Type B pancreatic cell (in vitro differentiated cells): ENCODE results near the gene RCE1. TPM values are rescaled to one million over a fixed set of nuclear protein-coding genes. Genes with fewer than 3 reads are reported as not detected.

Source experiments
- DNase-seq: peaks from one replicate; pipeline ENCODE4 v3.0.0; 2021; ENCODE audit warnings: mixed read lengths; ENCODE audit not compliant: unreplicated experiment; ENCODE audit errors: extremely low spot score
- H3K27ac Mint-ChIP-seq: 2 replicates; pipeline ENCODE4 v1.8.0; 2021; ENCODE audit warnings: mild to moderate bottlenecking, mixed read lengths
- H3K27me3 Mint-ChIP-seq: 2 replicates; pipeline ENCODE4 v1.8.0; 2021; ENCODE audit warnings: mixed read lengths
- H3K36me3 Mint-ChIP-seq: 2 replicates; pipeline ENCODE4 v1.8.0; 2021; ENCODE audit warnings: mixed read lengths
- H3K4me1 Mint-ChIP-seq: one replicate; pipeline ENCODE4 v1.8.0; 2021; ENCODE audit warnings: mixed read lengths; ENCODE audit not compliant: unreplicated experiment
- H3K4me3 Mint-ChIP-seq: 2 replicates; pipeline ENCODE4 v1.8.0; 2021; ENCODE audit warnings: mild to moderate bottlenecking, mixed read lengths
- H3K9me3 Mint-ChIP-seq: 2 replicates; pipeline ENCODE4 v1.8.0; 2021; ENCODE audit warnings: mixed read lengths
- CTCF ChIP-seq: fragments of 200-600 bp; sonication (generic); conservative IDR thresholded peaks from 2 replicates; pipeline ENCODE4 v1.5.0; 2021; ENCODE audit warnings: antibody characterized with exemption, mild to moderate bottlenecking
- total RNA-seq: library from RNA; stranded (reverse); gene quantifications from 2 replicates; pipeline ENCODE4 v1.2.1, GENCODE V29; 2021; ENCODE audit warnings: low replicate concordance

Gene RCE1
- total RNA-seq, 1 donor from 2014 or later = 25.0 TPM

GRCh38 chr11:66841861-66842260 is 1.4 kb upstream of the RCE1 start:
- H3K27me3 Mint-ChIP-seq = no peaks in the 10 kb centered on the region
- no peaks in the 10 kb centered on the region for H3K9me3 Mint-ChIP-seq
- peaks cover 4% of the 10 kb centered on the region for H3K36me3 Mint-ChIP-seq
- TF ChIP-seq CTCF = no peak
- peak overlapping the region; percentile 91 for H3K27ac Mint-ChIP-seq
- no peak for DNase-seq
- H3K4me1 Mint-ChIP-seq = peaks cover 21% of the 10 kb centered on the region
- peak overlapping the region; percentile 91 for H3K4me3 Mint-ChIP-seq

GRCh38 chr11:66842501-66842895 is 743 bp upstream of the RCE1 start:
- Mint-ChIP-seq H3K27me3 (no peaks in the 10 kb centered on the region), H3K27ac (peak overlapping the region; percentile 91), H3K36me3 (peaks cover 4% of the 10 kb centered on the region), H3K4me3 (peak overlapping the region; percentile 91), H3K4me1 (peaks cover 21% of the 10 kb centered on the region), H3K9me3 (no peaks in the 10 kb centered on the region)
- no peak for DNase-seq
- TF ChIP-seq CTCF = no peak

GRCh38 chr11:66843776-66844495 is 695 bp downstream of the RCE1 start:
- peaks cover 4% of the 10 kb centered on the region for H3K36me3 Mint-ChIP-seq
- no peak for DNase-seq
- H3K27me3 Mint-ChIP-seq = no peaks in the 10 kb centered on the region
- peaks cover 21% of the 10 kb centered on the region for H3K4me1 Mint-ChIP-seq
- H3K4me3 Mint-ChIP-seq = peak overlapping the region; percentile 94
- H3K27ac Mint-ChIP-seq = peak overlapping the region; percentile 92
- TF ChIP-seq CTCF = no peak
- no peaks in the 10 kb centered on the region for H3K9me3 Mint-ChIP-seq

GRCh38 chr11:66844496-66845142 is 1.4 kb downstream of the RCE1 start:
- H3K4me1 Mint-ChIP-seq = peaks cover 21% of the 10 kb centered on the region
- peak overlapping the region; percentile 92 for H3K27ac Mint-ChIP-seq
- DNase-seq = no peak
- no peak for TF ChIP-seq CTCF
- peaks cover 4% of the 10 kb centered on the region for H3K36me3 Mint-ChIP-seq
- no peaks in the 10 kb centered on the region for H3K9me3 Mint-ChIP-seq
- no peaks in the 10 kb centered on the region for H3K27me3 Mint-ChIP-seq
- H3K4me3 Mint-ChIP-seq = peak overlapping the region; percentile 94

- no peak for DNase-seq
- H3K4me1 Mint-ChIP-seq = peaks cover 21% of the 10 kb centered on the region
- H3K9me3 Mint-ChIP-seq = no peaks in the 10 kb centered on the region
- H3K27ac Mint-ChIP-seq = peak overlapping the region; percentile 43
- H3K27me3 Mint-ChIP-seq = no peaks in the 10 kb centered on the region
- no peak for TF ChIP-seq CTCF
- peaks cover 4% of the 10 kb centered on the region for H3K36me3 Mint-ChIP-seq
- H3K4me3 Mint-ChIP-seq = peak overlapping the region; percentile 94
These were observed 2.1 kb downstream of the RCE1 start for GRCh38 chr11:66845143-66845875.
